Keratinocyte (primary cell): ENCODE measurements around the gene COL13A1. TPM values are rescaled to one million over a fixed set of nuclear protein-coding genes. Genes with fewer than 3 reads are reported as not detected.

ENCODE experiments used
- DNase-seq: peaks from one replicate; pipeline ENCODE4 v3.0.0-alpha.2; 2011; ENCODE audit warnings: low read depth, missing footprints, low spot score
- FAIRE-seq: peaks from 2 replicates; lab custom pipeline; 2011; peaks lifted over from hg19 to GRCh38; lab: Jason Lieb, UNC
- H2AFZ ChIP-seq: 2 replicates; pipeline ENCODE4 v1.6.0; 2012; ENCODE audit warnings: low read length, control low read depth, inconsistent platforms; ENCODE audit not compliant: control insufficient read depth
- H3K27ac ChIP-seq: 2 replicates; pipeline ENCODE4 v1.5.1; 2011; ENCODE audit warnings: low read length; ENCODE audit not compliant: control insufficient read depth, insufficient read depth
- H3K27me3 ChIP-seq: 3 replicates; pipeline ENCODE4 v1.6.0; 2011; ENCODE audit warnings: low read length; ENCODE audit not compliant: control insufficient read depth, insufficient read depth; ENCODE audit errors: extremely low read depth
- H3K36me3 ChIP-seq, 2 experiments: 2 replicates in 1 of 2; 3 replicates in 1 of 2; pipeline ENCODE4 v1.5.1; 2011; ENCODE audit warnings: low read length in 2 of 2, mild to moderate bottlenecking in 1 of 2; ENCODE audit not compliant: control insufficient read depth in 2 of 2, insufficient read depth in 2 of 2; ENCODE audit errors: extremely low read depth in 1 of 2
- H3K4me1 ChIP-seq: 3 replicates; pipeline ENCODE4 v1.5.1; 2011; ENCODE audit warnings: low read length; ENCODE audit not compliant: control insufficient read depth, insufficient read depth; ENCODE audit errors: extremely low read depth
- H3K4me2 ChIP-seq: 3 replicates; pipeline ENCODE4 v1.6.0; 2011; ENCODE audit warnings: low read depth, low read length; ENCODE audit not compliant: control insufficient read depth, insufficient read depth; ENCODE audit errors: extremely low read depth
- H3K4me3 ChIP-seq, 3 experiments: fragments of 200-600 bp in 1 of 3; sonication (generic) in 1 of 3; 2 replicates in 2 of 3; 3 replicates in 1 of 3; pipeline ENCODE4 v1.5.1; 2011 to 2016; ENCODE audit warnings: low read length in 3 of 3, mild to moderate bottlenecking in 3 of 3, control low read depth in 2 of 3, inconsistent platforms in 1 of 3, low read depth in 1 of 3, mixed read lengths in 1 of 3, mixed run types in 1 of 3, moderate library complexity in 1 of 3; ENCODE audit not compliant: control insufficient read depth in 2 of 3, insufficient read depth in 2 of 3; ENCODE audit errors: extremely low read depth in 1 of 3
- H3K79me2 ChIP-seq: 2 replicates; pipeline ENCODE4 v1.6.0; 2012; ENCODE audit warnings: low read length; ENCODE audit not compliant: control insufficient read depth, insufficient read depth
- H3K9ac ChIP-seq: 3 replicates; pipeline ENCODE4 v1.6.0; 2011; ENCODE audit warnings: low read length; ENCODE audit not compliant: control insufficient read depth, insufficient read depth; ENCODE audit errors: extremely low read depth
- H3K9me1 ChIP-seq: 3 replicates; pipeline ENCODE4 v1.6.0; 2011; ENCODE audit warnings: low read length; ENCODE audit not compliant: control insufficient read depth, insufficient read depth; ENCODE audit errors: extremely low read depth
- H3K9me3 ChIP-seq: 2 replicates; pipeline ENCODE4 v1.5.1; 2012; ENCODE audit warnings: low read depth, low read length; ENCODE audit not compliant: control insufficient read depth
- H4K20me1 ChIP-seq: 3 replicates; pipeline ENCODE4 v1.6.0; 2011; ENCODE audit warnings: low read length; ENCODE audit not compliant: control insufficient read depth, insufficient read depth; ENCODE audit errors: extremely low read depth
- CTCF ChIP-seq, 3 experiments: IDR thresholded peaks in 1 of 3; conservative IDR thresholded peaks in 1 of 3; optimal IDR thresholded peaks in 1 of 3; 2 replicates in 2 of 3; 3 replicates in 1 of 3; pipeline versions ENCODE3 to v1.5.1; 2011; ENCODE audit warnings: low read length in 3 of 3, mild to moderate bottlenecking in 3 of 3, moderate library complexity in 2 of 3, control low read depth in 1 of 3, inconsistent platforms in 1 of 3; ENCODE audit not compliant: insufficient read depth in 2 of 3; ENCODE audit errors: extremely low read depth in 1 of 3
- EZH2 ChIP-seq: IDR thresholded peaks from one replicate; pipeline ENCODE4 v1.6.1; 2012; ENCODE audit warnings: inconsistent platforms, mild to moderate bottlenecking, low read length, moderate library complexity
- dilution Hi-C: fragments of 300-500 bp; cut with MboI; formaldehyde crosslinking; loops from one replicate; pipeline ENCODE4 v1.7.0; 2020; ENCODE audit warnings: low sequenced_read_pairs; ENCODE audit not compliant: extremely low pct_ligation_motif_present
- polyA plus RNA-seq, 5 experiments: library from polyadenylated mRNA; depleted of rRNA in 3 of 5; stranded (reverse) in 3 of 5; stranded (forward) in 1 of 5; unstranded in 1 of 5; fragments of >200 nt; gene quantifications; 1 replicate in 1 of 5; 2 replicates in 3 of 5; 3 replicates in 1 of 5; pipeline versions ENCODE4 v1.2.1 to v1.2.3, GENCODE V29; 2011 to 2012; ENCODE audit warnings: missing spikeins in 2 of 5, low read depth in 1 of 5, low replicate concordance in 1 of 5

Gene COL13A1
- polyA plus RNA-seq, 1 donor (not counting 4 experiments of a cell fraction or from before 2014, with no cell fraction given), result 1.5 TPM

- Histone ChIP-seq H4K20me1 (no peaks in the 10 kb centered on the region), H3K9me3 (no peaks in the 10 kb centered on the region), H3K4me1 (no peaks in the 10 kb centered on the region), H3K4me3 (no peak overlapping the region), H3K4me2 (no peak overlapping the region), H3K36me3 (no peaks in the 10 kb centered on the region), H3K79me2 (no peaks in the 10 kb centered on the region), H3K27ac (no peak overlapping the region), H2AFZ (no peak overlapping the region), H3K9me1 (no peaks in the 10 kb centered on the region), H3K27me3 (no peaks in the 10 kb centered on the region), H3K9ac (no peak overlapping the region)
- FAIRE-seq, result no peak
- dilution Hi-C loops, result no loop called here
- DNase-seq, result no peak
- TF ChIP-seq EZH2, result no peak
- no peak for TF ChIP-seq CTCF (optimal IDR thresholded peaks at IDR 0.05 in 1 of 3, IDR thresholded peaks at IDR 0.05 in 1 of 3, conservative IDR thresholded peaks at IDR 0.05 in 1 of 3; ENCODE audit: extremely low read depth in 1 of 3, insufficient read depth in 2 of 3, low read length in 3 of 3)
Measured at GRCh38 chr10:69829775-69830174, 28.1 kb downstream of the COL13A1 start.

GRCh38 chr10:69831231-69831855 is 29.6 kb downstream of the COL13A1 start:
- Histone ChIP-seq H3K27me3 (no peaks in the 10 kb centered on the region), H4K20me1 (no peaks in the 10 kb centered on the region), H2AFZ (no peak overlapping the region), H3K9ac (no peak overlapping the region), H3K36me3 (no peaks in the 10 kb centered on the region), H3K27ac (no peak overlapping the region), H3K79me2 (no peaks in the 10 kb centered on the region), H3K4me1 (no peaks in the 10 kb centered on the region), H3K9me3 (no peaks in the 10 kb centered on the region), H3K4me3 (no peak overlapping the region), H3K9me1 (no peaks in the 10 kb centered on the region), H3K4me2 (no peak overlapping the region)
- DNase-seq (no peak), FAIRE-seq (no peak)
- dilution Hi-C loops, result no loop called here
- no peak for TF ChIP-seq EZH2
- no peak for TF ChIP-seq CTCF (optimal IDR thresholded peaks at IDR 0.05 in 1 of 3, IDR thresholded peaks at IDR 0.05 in 1 of 3, conservative IDR thresholded peaks at IDR 0.05 in 1 of 3; ENCODE audit: extremely low read depth in 1 of 3, insufficient read depth in 2 of 3, low read length in 3 of 3)
